Natural killer cell (primary cell): ENCODE data around the gene ASPHD1. TPM values are rescaled to one million over a fixed set of nuclear protein-coding genes. Genes with fewer than 3 reads are reported as not detected.
A peak's percentile ranks its signal among the peaks of the same experiment; 100 is the strongest.

ENCODE experiments used
- ATAC-seq, 3 donors: fragments of 150-1000 bp in 2 of 3; fragments of 200-7000 bp in 1 of 3; cut with Tn5 transposase; 1 replicate in 1 of 3; 2 replicates in 2 of 3; pipeline ENCODE4 v1.10.0; 2021; ENCODE audit warnings: mild to moderate bottlenecking in 2 of 3, moderate library complexity in 2 of 3
- DNase-seq, 2 donors: peaks; one replicate each; pipeline versions ENCODE4 v3.0.0 to v3.0.0-alpha.2; 2013 to 2021; ENCODE audit warnings: mixed read lengths in 1 of 2
- H3K27ac ChIP-seq: one replicate; pipeline ENCODE4 v1.5.1; 2013; ENCODE audit warnings: mild to moderate bottlenecking, low read length
- H3K27me3 ChIP-seq: one replicate; pipeline ENCODE4 v1.6.1; 2013; ENCODE audit warnings: low read length; ENCODE audit not compliant: control insufficient read depth, insufficient read depth
- H3K36me3 ChIP-seq: one replicate; pipeline ENCODE4 v1.6.1; 2013; ENCODE audit warnings: low read length; ENCODE audit not compliant: control insufficient read depth, insufficient read depth
- H3K4me1 ChIP-seq: one replicate; pipeline ENCODE4 v1.6.1; 2013; ENCODE audit warnings: low read length; ENCODE audit not compliant: control insufficient read depth, insufficient read depth
- H3K4me3 ChIP-seq: one replicate; pipeline ENCODE4 v1.5.1; 2013; ENCODE audit warnings: low read length
- H3K9me3 ChIP-seq: one replicate; pipeline ENCODE4 v1.6.1; 2013; ENCODE audit warnings: low read length; ENCODE audit not compliant: control insufficient read depth, insufficient read depth
- H3K27ac Mint-ChIP-seq, 2 donors: one replicate each; pipeline ENCODE4 v1.8.0; 2022; ENCODE audit warnings: mild to moderate bottlenecking in 2 of 2, mixed read lengths in 2 of 2, moderate library complexity in 1 of 2
- H3K27me3 Mint-ChIP-seq, 2 donors: one replicate each; pipeline ENCODE4 v1.8.0; 2022; ENCODE audit warnings: low read depth in 2 of 2, mixed read lengths in 2 of 2
- H3K36me3 Mint-ChIP-seq: one replicate; pipeline ENCODE4 v1.8.0; 2022; ENCODE audit warnings: mixed read lengths
- H3K4me1 Mint-ChIP-seq, 2 donors: one replicate each; pipeline ENCODE4 v1.8.0; 2022; ENCODE audit warnings: mixed read lengths in 2 of 2
- H3K4me3 Mint-ChIP-seq: one replicate; pipeline ENCODE4 v1.8.0; 2022; ENCODE audit warnings: mild to moderate bottlenecking, moderate library complexity, mixed read lengths
- H3K9me3 Mint-ChIP-seq, 2 donors: one replicate each; pipeline ENCODE4 v1.8.0; 2022; ENCODE audit warnings: mixed read lengths in 2 of 2
- WGBS: methylation state at CpG from one replicate; pipeline ENCODE4 v1.1.7; 2013; ENCODE audit warnings: missing lambda C conversion rate; ENCODE audit not compliant: insufficient coverage; 5-methylcytosine and 5-hydroxymethylcytosine counted together
- intact Hi-C: fragments of 100-400 bp; cut with micrococcal nuclease; formaldehyde crosslinking; loops from one replicate; pipeline ENCODE4 v1.14.2; 2022
- total RNA-seq, 4 donors: library from RNA; stranded (reverse); fragments of 120-200 nt in 1 of 4; gene quantifications; one replicate each; pipeline versions ENCODE4 v1.2.3 to v1.2.4, GENCODE V29; 2013 to 2022
- TF ChIP-seq, protein P1 (sequence below): fragments of 200-600 bp; IDR thresholded peaks from one replicate; pipeline ENCODE4 v1.8.0; 2022; ENCODE audit warnings: antibody characterized with exemption

Gene ASPHD1
- total RNA-seq, 3 donors from 2014 or later (not counting 1 experiment from before 2014, with no cell fraction given) = not detected

- 100% methylated on average over 3 of the region's 3 CpGs for WGBS
- intact Hi-C loops = no loop called here
Measured at GRCh38 chr16:29921034-29921385, 20.7 kb downstream of the ASPHD1 start.

DNA sequence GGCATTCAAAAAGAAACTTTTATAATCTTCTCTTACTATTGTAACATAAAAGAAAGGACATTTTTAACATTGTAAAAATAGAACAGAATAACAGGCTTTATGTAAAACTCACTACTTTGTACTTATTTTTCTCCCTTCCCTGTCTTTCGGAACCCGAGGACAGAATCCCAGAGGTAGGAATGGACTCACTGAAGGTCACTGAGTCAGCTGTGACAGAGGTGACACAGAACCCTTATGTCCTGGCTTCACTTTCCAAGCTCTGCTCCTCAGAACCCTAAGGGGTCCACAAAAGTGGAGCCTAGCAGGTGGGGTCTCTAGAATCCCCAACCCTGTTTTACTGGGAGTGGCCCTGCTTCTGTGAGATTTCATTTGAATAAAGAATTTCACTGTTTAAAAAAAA, 22.0 kb downstream of the ASPHD1 start:
- Histone ChIP-seq H3K9me3 (no peaks in the 10 kb centered on the region), H3K4me3 (no peak overlapping the region), H3K27me3 (no peaks in the 10 kb centered on the region), H3K4me1 (peaks cover 21% of the 10 kb centered on the region), H3K36me3 (peaks cover 36% of the 10 kb centered on the region), H3K27ac (no peak overlapping the region)
- Mint-ChIP-seq H3K27me3 (no peaks in the 10 kb centered on the region), H3K4me1 (peaks cover 34 to 45% of the 10 kb centered on the region in 2 donors), H3K9me3 (no peaks in the 10 kb centered on the region), H3K27ac (no peak overlapping the region), H3K4me3 (peak overlapping the region; percentile 67), H3K36me3 (peaks cover 10% of the 10 kb centered on the region)
- WGBS = 97% methylated on average over 2 of the region's 2 CpGs
- intact Hi-C loops = no loop called here
- TF ChIP-seq, protein P1, sequence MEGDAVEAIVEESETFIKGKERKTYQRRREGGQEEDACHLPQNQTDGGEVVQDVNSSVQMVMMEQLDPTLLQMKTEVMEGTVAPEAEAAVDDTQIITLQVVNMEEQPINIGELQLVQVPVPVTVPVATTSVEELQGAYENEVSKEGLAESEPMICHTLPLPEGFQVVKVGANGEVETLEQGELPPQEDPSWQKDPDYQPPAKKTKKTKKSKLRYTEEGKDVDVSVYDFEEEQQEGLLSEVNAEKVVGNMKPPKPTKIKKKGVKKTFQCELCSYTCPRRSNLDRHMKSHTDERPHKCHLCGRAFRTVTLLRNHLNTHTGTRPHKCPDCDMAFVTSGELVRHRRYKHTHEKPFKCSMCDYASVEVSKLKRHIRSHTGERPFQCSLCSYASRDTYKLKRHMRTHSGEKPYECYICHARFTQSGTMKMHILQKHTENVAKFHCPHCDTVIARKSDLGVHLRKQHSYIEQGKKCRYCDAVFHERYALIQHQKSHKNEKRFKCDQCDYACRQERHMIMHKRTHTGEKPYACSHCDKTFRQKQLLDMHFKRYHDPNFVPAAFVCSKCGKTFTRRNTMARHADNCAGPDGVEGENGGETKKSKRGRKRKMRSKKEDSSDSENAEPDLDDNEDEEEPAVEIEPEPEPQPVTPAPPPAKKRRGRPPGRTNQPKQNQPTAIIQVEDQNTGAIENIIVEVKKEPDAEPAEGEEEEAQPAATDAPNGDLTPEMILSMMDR = no peak
- no peak for ATAC-seq
- no peak for DNase-seq

More at GRCh38 chr16:29921034-29921385, 20.7 kb downstream of the ASPHD1 start:
- peaks cover 11% of the 10 kb centered on the region for H3K4me1 ChIP-seq
- TF ChIP-seq, protein P1 = no peak
- peaks cover 44% of the 10 kb centered on the region for H3K36me3 ChIP-seq
- H3K27me3 Mint-ChIP-seq = no peaks in the 10 kb centered on the region
- no peaks in the 10 kb centered on the region for H3K9me3 ChIP-seq
- H3K9me3 Mint-ChIP-seq = no peaks in the 10 kb centered on the region
- ATAC-seq (no peak), DNase-seq (no peak)
- no peaks in the 10 kb centered on the region for H3K27me3 ChIP-seq
- H3K4me1 Mint-ChIP-seq = peaks cover 24 to 32% of the 10 kb centered on the region in 2 donors
- H3K4me3 ChIP-seq = no peak overlapping the region
- peak overlapping the region; percentile 22 for H3K4me3 Mint-ChIP-seq
- peaks cover 10% of the 10 kb centered on the region for H3K36me3 Mint-ChIP-seq
- H3K27ac Mint-ChIP-seq = no peak overlapping the region
- no peak overlapping the region for H3K27ac ChIP-seq

DNA sequence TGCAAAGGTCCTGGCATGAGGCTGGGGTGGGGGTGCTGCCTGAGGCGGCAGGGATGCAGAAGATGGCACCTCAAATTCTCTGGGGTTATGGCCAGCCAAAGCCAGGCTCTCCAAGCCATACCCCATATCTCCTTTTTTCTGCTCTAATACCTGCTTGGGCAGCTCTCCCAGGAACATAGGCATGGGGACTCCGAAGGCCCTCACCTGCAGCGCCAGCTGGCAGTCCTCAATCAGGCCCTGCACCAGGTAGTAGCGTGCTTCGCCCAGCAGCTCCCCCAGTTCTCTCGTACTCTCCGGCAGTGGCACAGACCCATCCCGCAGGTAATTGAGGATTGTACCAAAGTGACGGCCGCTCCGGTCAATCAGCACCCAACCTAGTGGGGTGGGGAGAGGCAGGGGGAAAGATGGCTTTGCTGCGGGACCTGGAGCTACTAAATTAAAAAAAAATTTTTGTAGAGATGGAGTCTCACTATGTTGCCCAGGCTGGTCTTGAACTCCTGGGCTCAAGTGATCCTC, 22.8 kb downstream of the ASPHD1 start:
- peaks cover 34 to 49% of the 10 kb centered on the region in 2 donors for H3K4me1 Mint-ChIP-seq
- DNase-seq (no peak), ATAC-seq (no peak)
- Histone ChIP-seq H3K9me3 (no peaks in the 10 kb centered on the region), H3K4me1 (peaks cover 21% of the 10 kb centered on the region), H3K4me3 (no peak overlapping the region), H3K36me3 (peaks cover 32% of the 10 kb centered on the region), H3K27me3 (no peaks in the 10 kb centered on the region), H3K27ac (no peak overlapping the region)
- peaks cover 10% of the 10 kb centered on the region for H3K36me3 Mint-ChIP-seq
- WGBS = 98% methylated on average over 12 of the region's 12 CpGs
- peak overlapping the region; percentile 67 for H3K4me3 Mint-ChIP-seq
- no peaks in the 10 kb centered on the region for H3K27me3 Mint-ChIP-seq
- no peaks in the 10 kb centered on the region for H3K9me3 Mint-ChIP-seq
- TF ChIP-seq, protein P1 = no peak
- intact Hi-C loops = no loop called here
- H3K27ac Mint-ChIP-seq = no peak overlapping the region
